GM12878 (cell line): ENCODE measurements around the gene TMEM120B. TPM values are rescaled to one million over a fixed set of nuclear protein-coding genes. Genes with fewer than 3 reads are reported as not detected.
A peak's percentile ranks its signal among the peaks of the same experiment; 100 is the strongest.

Experiments
- CREB1 ChIP-seq: IDR thresholded peaks from 2 replicates; pipeline ENCODE4 v1.6.1; 2012; ENCODE audit warnings: low read depth, mild to moderate bottlenecking, inconsistent platforms
- CTCF ChIP-seq, 3 experiments: IDR thresholded peaks in 2 of 3; conservative IDR thresholded peaks in 1 of 3; 2 replicates each; pipeline ENCODE4 v1.5.1; 2011; ENCODE audit warnings: low read depth in 3 of 3, low read length in 3 of 3, mild to moderate bottlenecking in 3 of 3, control low read depth in 2 of 3, moderate library complexity in 2 of 3, inconsistent platforms in 1 of 3, mixed read lengths in 1 of 3; ENCODE audit not compliant: control insufficient read depth in 2 of 3, insufficient read depth in 1 of 3; ENCODE audit errors: extremely low read depth in 1 of 3
- IKZF2 ChIP-seq, 2 experiments: fragments of 450-650 bp; IDR thresholded peaks; 2 replicates each; pipeline ENCODE4 v1.6.1; 2017; ENCODE audit warnings: mild to moderate bottlenecking in 2 of 2, moderate library complexity in 2 of 2
- MEF2A ChIP-seq: IDR thresholded peaks from 2 replicates; pipeline ENCODE4 v1.6.1; 2011; ENCODE audit warnings: low read depth, mild to moderate bottlenecking, low read length, moderate library complexity; ENCODE audit not compliant: insufficient read depth
- MXI1 ChIP-seq: fragments of 150-350 bp; IDR thresholded peaks from 2 replicates; pipeline ENCODE4 v1.6.1; 2011; ENCODE audit warnings: low read depth, mild to moderate bottlenecking, inconsistent platforms, low read length, improper control_type of control experiment
- PKNOX1 ChIP-seq: fragments of 450-650 bp; IDR thresholded peaks from 2 replicates; pipeline ENCODE4 v1.6.1; 2016; ENCODE audit warnings: mild to moderate bottlenecking
- POLR2AphosphoS2 ChIP-seq: IDR thresholded peaks from 2 replicates; pipeline ENCODE4 v1.6.1; 2011; ENCODE audit warnings: low read depth, mild to moderate bottlenecking, low read length, improper control_type of control experiment, moderate library complexity
- POU2F2 ChIP-seq: IDR thresholded peaks from 3 replicates; pipeline ENCODE4 v1.6.1; 2011; ENCODE audit warnings: low read depth, mild to moderate bottlenecking, low read length, borderline replicate concordance
- RFX5 ChIP-seq: IDR thresholded peaks from 2 replicates; pipeline ENCODE4 v1.6.1; 2011; ENCODE audit warnings: low read depth, low read length, improper control_type of control experiment
- SUZ12 ChIP-seq: fragments of 200-600 bp; sonication (generic); IDR thresholded peaks from one replicate; pipeline ENCODE4 v1.6.1; 2018; ENCODE audit warnings: antibody characterized with exemption, mild to moderate bottlenecking; ENCODE audit not compliant: unreplicated experiment
- polyA plus RNA-seq, 11 experiments: library from polyadenylated mRNA; depleted of rRNA in 4 of 11; unstranded in 6 of 11; stranded (reverse) in 5 of 11; fragments of >200 nt; fragmentation: Nextera tagmentation in 4 of 11; fragmentation: Illumina TruSeq in 1 of 11; extraction: Ambion mirVana in 4 of 11; extraction: Trizol in 1 of 11; gene quantifications; 1 replicate in 1 of 11; 2 replicates in 10 of 11; pipeline versions ENCODE4 v1.2.1 to v1.2.3, GENCODE V29; 2011 to 2016; ENCODE audit warnings: inconsistent platforms in 2 of 11, missing spikeins in 2 of 11, low read depth in 1 of 11
- total RNA-seq, 4 experiments: library from RNA; depleted of rRNA in 3 of 4; stranded (reverse); fragments of >200 nt in 3 of 4; fragmentation: Illumina TruSeq in 1 of 4; extraction: Trizol in 1 of 4; gene quantifications; 2 replicates each; pipeline versions ENCODE4 v1.2.1 to v1.2.3, GENCODE V29; 2013 to 2021
- TF ChIP-seq, protein P1 (sequence below): IDR thresholded peaks from 2 replicates; pipeline ENCODE4 v1.6.1; 2011; ENCODE audit warnings: mild to moderate bottlenecking, low read depth, low read length, moderate library complexity; ENCODE audit not compliant: insufficient replicate concordance
- TF ChIP-seq, protein P2 (sequence below): fragments of 450-650 bp; IDR thresholded peaks from 2 replicates; pipeline ENCODE4 v1.6.1; 2017; ENCODE audit warnings: borderline replicate concordance

Gene TMEM120B
- total and polyA plus RNA-seq, 10 of the 15 experiments (the other 5 are each of a cell fraction or from before 2014, with no cell fraction given), result 4.0 to 26.2 (median 9.2) TPM

- TF ChIP-seq, protein P1, sequence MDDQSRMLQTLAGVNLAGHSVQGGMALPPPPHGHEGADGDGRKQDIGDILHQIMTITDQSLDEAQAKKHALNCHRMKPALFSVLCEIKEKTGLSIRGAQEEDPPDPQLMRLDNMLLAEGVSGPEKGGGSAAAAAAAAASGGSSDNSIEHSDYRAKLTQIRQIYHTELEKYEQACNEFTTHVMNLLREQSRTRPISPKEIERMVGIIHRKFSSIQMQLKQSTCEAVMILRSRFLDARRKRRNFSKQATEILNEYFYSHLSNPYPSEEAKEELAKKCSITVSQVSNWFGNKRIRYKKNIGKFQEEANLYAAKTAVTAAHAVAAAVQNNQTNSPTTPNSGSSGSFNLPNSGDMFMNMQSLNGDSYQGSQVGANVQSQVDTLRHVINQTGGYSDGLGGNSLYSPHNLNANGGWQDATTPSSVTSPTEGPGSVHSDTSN, result no peak
- TF ChIP-seq SUZ12 (no peak), CREB1 (no peak), POU2F2 (no peak), POLR2AphosphoS2 (no peak), MXI1 (no peak), MEF2A (no peak), IKZF2 (IDR thresholded peaks at IDR 0.05) (peak; percentile 40 to 55; a peak in 2 of 4 replicates), RFX5 (no peak), CTCF (IDR thresholded peaks at IDR 0.05 in 2 of 3, conservative IDR thresholded peaks at IDR 0.05 in 1 of 3; ENCODE audit: control insufficient read depth in 2 of 3, extremely low read depth in 1 of 3, insufficient read depth in 1 of 3, low read depth in 3 of 3, low read length in 3 of 3) (no peak), PKNOX1 (peak; percentile 57; the same call in 1 of the 2 replicates)
- TF ChIP-seq, protein P2, sequence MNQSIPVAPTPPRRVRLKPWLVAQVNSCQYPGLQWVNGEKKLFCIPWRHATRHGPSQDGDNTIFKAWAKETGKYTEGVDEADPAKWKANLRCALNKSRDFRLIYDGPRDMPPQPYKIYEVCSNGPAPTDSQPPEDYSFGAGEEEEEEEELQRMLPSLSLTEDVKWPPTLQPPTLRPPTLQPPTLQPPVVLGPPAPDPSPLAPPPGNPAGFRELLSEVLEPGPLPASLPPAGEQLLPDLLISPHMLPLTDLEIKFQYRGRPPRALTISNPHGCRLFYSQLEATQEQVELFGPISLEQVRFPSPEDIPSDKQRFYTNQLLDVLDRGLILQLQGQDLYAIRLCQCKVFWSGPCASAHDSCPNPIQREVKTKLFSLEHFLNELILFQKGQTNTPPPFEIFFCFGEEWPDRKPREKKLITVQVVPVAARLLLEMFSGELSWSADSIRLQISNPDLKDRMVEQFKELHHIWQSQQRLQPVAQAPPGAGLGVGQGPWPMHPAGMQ, result no peak
Observed at GRCh38 chr12:121784460-121784859, 71.9 kb downstream of the TMEM120B start (continued).
